H9 (cell line): ENCODE data around the gene SHH. TPM values are rescaled to one million over a fixed set of nuclear protein-coding genes. Genes with fewer than 3 reads are reported as not detected.
A peak's percentile ranks its signal among the peaks of the same experiment; 100 is the strongest.

Experiments used
- DNase-seq: peaks from one replicate; pipeline ENCODE4 v3.0.0-alpha.2; 2017
- H2AFZ ChIP-seq: one replicate; pipeline ENCODE4 v1.6.1; 2013; ENCODE audit warnings: mild to moderate bottlenecking, low read length, control low read depth, moderate library complexity
- H2AK5ac ChIP-seq: 2 replicates; pipeline ENCODE4 v1.6.1; 2013; ENCODE audit warnings: low read length, control low read depth, mixed read lengths; ENCODE audit not compliant: insufficient read length
- H2BK120ac ChIP-seq: one replicate; pipeline ENCODE4 v1.6.1; 2013; ENCODE audit warnings: low read depth, mild to moderate bottlenecking, low read length, control low read depth, inconsistent platforms; ENCODE audit not compliant: poor library complexity, severe bottlenecking
- H2BK12ac ChIP-seq: 2 replicates; pipeline ENCODE4 v1.6.1; 2013; ENCODE audit warnings: low read length, control low read depth, mixed read lengths, low read depth; ENCODE audit not compliant: insufficient read length
- H2BK15ac ChIP-seq: 2 replicates; pipeline ENCODE4 v1.6.1; 2013; ENCODE audit warnings: low read depth, low read length, control low read depth
- H2BK20ac ChIP-seq: one replicate; pipeline ENCODE4 v1.6.1; 2013; ENCODE audit warnings: low read depth, mild to moderate bottlenecking, low read length, control low read depth, inconsistent platforms; ENCODE audit not compliant: poor library complexity, severe bottlenecking
- H2BK5ac ChIP-seq: 2 replicates; pipeline ENCODE4 v1.6.1; 2013; ENCODE audit warnings: low read length, control low read depth, mixed read lengths; ENCODE audit not compliant: insufficient read length
- H3K14ac ChIP-seq: 2 replicates; pipeline ENCODE4 v1.6.1; 2013; ENCODE audit warnings: low read length, control low read depth; ENCODE audit not compliant: insufficient read depth
- H3K18ac ChIP-seq: 2 replicates; pipeline ENCODE4 v1.6.1; 2013; ENCODE audit warnings: low read depth, mild to moderate bottlenecking, mixed read lengths, low read length, control low read depth; ENCODE audit not compliant: insufficient read length
- H3K23ac ChIP-seq: 2 replicates; pipeline ENCODE4 v1.6.1; 2013; ENCODE audit warnings: low read length, control low read depth, mixed read lengths, low read depth; ENCODE audit not compliant: insufficient read length
- H3K23me2 ChIP-seq: 2 replicates; pipeline ENCODE4 v1.6.1; 2013; ENCODE audit warnings: low read depth, mild to moderate bottlenecking, mixed read lengths, low read length, control low read depth; ENCODE audit not compliant: insufficient read length, poor library complexity, severe bottlenecking
- H3K27ac ChIP-seq: 2 replicates; pipeline ENCODE4 v1.5.1; 2013; ENCODE audit warnings: low read length, control low read depth, mixed read lengths, low read depth; ENCODE audit not compliant: insufficient read length
- H3K27me3 ChIP-seq: 2 replicates; pipeline ENCODE4 v1.6.1; 2013; ENCODE audit warnings: low read length, control low read depth, inconsistent platforms; ENCODE audit not compliant: insufficient read depth
- H3K4ac ChIP-seq: 2 replicates; pipeline ENCODE4 v1.6.1; 2013; ENCODE audit warnings: low read depth, mild to moderate bottlenecking, control low read depth, inconsistent platforms, low read length, moderate library complexity
- H3K4me1 ChIP-seq: 2 replicates; pipeline ENCODE4 v1.6.1; 2013; ENCODE audit warnings: low read length, control low read depth, inconsistent platforms; ENCODE audit not compliant: insufficient read depth
- H3K4me2 ChIP-seq: 2 replicates; pipeline ENCODE4 v1.6.1; 2013; ENCODE audit warnings: low read length, control low read depth, mixed read lengths; ENCODE audit not compliant: insufficient read length, insufficient read depth
- H3K56ac ChIP-seq: 2 replicates; pipeline ENCODE4 v1.6.1; 2013; ENCODE audit warnings: low read depth, mild to moderate bottlenecking, mixed read lengths, low read length, control low read depth; ENCODE audit not compliant: insufficient read length
- H3K79me1 ChIP-seq: 2 replicates; pipeline ENCODE4 v1.6.1; 2013; ENCODE audit warnings: low read depth, mild to moderate bottlenecking, moderate library complexity, low read length, control low read depth, inconsistent platforms; ENCODE audit not compliant: insufficient read depth, poor library complexity, severe bottlenecking
- H3K79me2 ChIP-seq: 2 replicates; pipeline ENCODE4 v1.6.1; 2013; ENCODE audit warnings: low read length, control low read depth, inconsistent platforms; ENCODE audit not compliant: insufficient read depth
- H3K9ac ChIP-seq: 2 replicates; pipeline ENCODE4 v1.6.1; 2013; ENCODE audit warnings: low read length, control low read depth, mixed read lengths; ENCODE audit not compliant: insufficient read length; ENCODE audit errors: extremely low read depth
- H3K9me3 ChIP-seq: one replicate; pipeline ENCODE4 v1.6.1; 2013; ENCODE audit warnings: low read depth, low read length, inconsistent platforms; ENCODE audit not compliant: control insufficient read depth
- H3T11ph ChIP-seq: one replicate; pipeline ENCODE4 v1.6.1; 2013; ENCODE audit warnings: mild to moderate bottlenecking, low read length, control low read depth, inconsistent platforms
- H4K20me1 ChIP-seq: one replicate; pipeline ENCODE4 v1.6.1; 2013; ENCODE audit not compliant: control insufficient read depth, insufficient read length, insufficient read depth
- H4K5ac ChIP-seq: 2 replicates; pipeline ENCODE4 v1.6.1; 2013; ENCODE audit warnings: low read depth, mild to moderate bottlenecking, mixed read lengths, low read length, control low read depth; ENCODE audit not compliant: insufficient read length
- H4K8ac ChIP-seq: replicated peaks from 2 replicates; pipeline ENCODE4 v1.6.1; 2013; ENCODE audit warnings: low read length, control low read depth, mixed read lengths, low read depth; ENCODE audit not compliant: insufficient read length
- H4K91ac ChIP-seq: 2 replicates; pipeline ENCODE4 v1.6.1; 2013; ENCODE audit warnings: low read depth, mild to moderate bottlenecking, moderate library complexity, mixed read lengths, low read length, control low read depth; ENCODE audit not compliant: insufficient read length
- H3K27ac Mint-ChIP-seq, 3 experiments: 2 replicates in 2 of 3; 3 replicates in 1 of 3; pipeline ENCODE4 v1.8.0; 2020 to 2021; ENCODE audit warnings: mixed read lengths in 3 of 3, mild to moderate bottlenecking in 1 of 3, moderate library complexity in 1 of 3
- H3K27me3 Mint-ChIP-seq: 2 replicates; pipeline ENCODE4 v1.8.0; 2021; ENCODE audit warnings: low read depth, mild to moderate bottlenecking, moderate library complexity, mixed read lengths
- H3K36me3 Mint-ChIP-seq, 3 experiments: 2 replicates in 2 of 3; 3 replicates in 1 of 3; pipeline ENCODE4 v1.8.0; 2020 to 2021; ENCODE audit warnings: low read depth in 3 of 3, mixed read lengths in 3 of 3; ENCODE audit not compliant: insufficient read depth in 1 of 3
- H3K4me1 Mint-ChIP-seq, 2 experiments: 2 replicates each; pipeline ENCODE4 v1.8.0; 2020; ENCODE audit warnings: mixed read lengths in 2 of 2
- H3K4me3 Mint-ChIP-seq, 2 experiments: 2 replicates in 1 of 2; 3 replicates in 1 of 2; pipeline ENCODE4 v1.8.0; 2020 to 2021; ENCODE audit warnings: mild to moderate bottlenecking in 2 of 2, mixed read lengths in 2 of 2, moderate library complexity in 1 of 2
- H3K9me3 Mint-ChIP-seq, 2 experiments: 2 replicates in 1 of 2; 3 replicates in 1 of 2; pipeline ENCODE4 v1.8.0; 2020; ENCODE audit warnings: mild to moderate bottlenecking in 2 of 2, mixed read lengths in 2 of 2, moderate library complexity in 1 of 2
- WGBS: extraction: QIAGEN DNeasy Blood & Tissue Kit; methylation state at CpG from one replicate; pipeline ENCODE4 v1.1.7; 2013; ENCODE audit warnings: missing lambda C conversion rate, low lambda C conversion rate, mixed read lengths; ENCODE audit not compliant: insufficient read length; ENCODE audit errors: extremely low coverage; 5-methylcytosine and 5-hydroxymethylcytosine counted together
- total RNA-seq: library from RNA; stranded (reverse); gene quantifications from 2 replicates; pipeline ENCODE4 v1.2.1, GENCODE V29; 2021
- TF ChIP-seq, protein P1 (sequence below): fragments of 200-600 bp; sonication (generic); conservative IDR thresholded peaks from 3 replicates; pipeline ENCODE4 v1.8.0; 2021; ENCODE audit warnings: antibody characterized with exemption, mild to moderate bottlenecking

The SHH gene
- total RNA-seq, 1 experiment from 2014 or later = 0.07 TPM

DNA sequence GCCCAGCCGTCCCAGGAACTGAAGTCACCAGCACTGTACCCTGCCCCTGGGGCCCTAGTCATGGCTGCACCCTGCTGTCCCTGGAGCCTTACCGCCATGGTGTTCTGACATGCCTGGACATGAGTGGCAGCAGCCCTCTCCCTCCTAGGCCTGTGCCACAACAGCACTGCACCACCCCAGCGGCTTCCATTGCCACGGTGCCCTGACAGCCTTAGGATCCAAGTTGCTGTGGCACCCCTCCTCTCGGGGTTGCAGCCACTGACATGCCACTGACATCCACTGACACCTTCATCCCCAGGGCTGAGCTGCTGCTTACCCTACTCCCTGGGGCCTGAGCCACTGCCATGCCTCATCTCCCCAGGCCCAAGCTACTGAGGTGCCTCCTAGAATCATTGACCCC is 39.6 kb upstream of the SHH start:
- Histone ChIP-seq H3K4ac (no peak overlapping the region), H4K20me1 (no peaks in the 10 kb centered on the region), H3K23me2 (no peaks in the 10 kb centered on the region), H3K9ac (no peak overlapping the region), H3K23ac (no peak overlapping the region), H2BK5ac (no peak overlapping the region), H4K5ac (no peak overlapping the region), H3K27me3 (no peaks in the 10 kb centered on the region), H2AK5ac (no peak overlapping the region), H3K79me2 (no peaks in the 10 kb centered on the region), H3K79me1 (no peaks in the 10 kb centered on the region), H3K4me2 (no peak overlapping the region), H3K4me1 (no peaks in the 10 kb centered on the region), H3T11ph (no peak overlapping the region), H4K91ac (no peak overlapping the region), H3K27ac (no peak overlapping the region), H3K56ac (no peak overlapping the region), H2AFZ (no peak overlapping the region), H2BK20ac (no peak overlapping the region), H3K14ac (0 out of 2 replicates have a peak overlapping the region, but pooled peaks have one; percentile 22), H4K8ac (no peak overlapping the region), H3K9me3 (no peaks in the 10 kb centered on the region), H2BK12ac (no peak overlapping the region), H3K18ac (peak overlapping the region; percentile 38), H2BK120ac (no peak overlapping the region), H2BK15ac (no peak overlapping the region)
- Mint-ChIP-seq H3K4me1 (no peaks in the 10 kb centered on the region; a peak in 1 of 4 replicates), H3K27me3 (peaks cover 6% of the 10 kb centered on the region), H3K4me3 (no peak overlapping the region), H3K27ac (no peak overlapping the region), H3K9me3 (no peaks in the 10 kb centered on the region), H3K36me3 (no peaks in the 10 kb centered on the region)
- WGBS = no CpG with 5 or more reads among the region's 5 CpGs
- DNase-seq = peak; percentile 10
- TF ChIP-seq, protein P1, sequence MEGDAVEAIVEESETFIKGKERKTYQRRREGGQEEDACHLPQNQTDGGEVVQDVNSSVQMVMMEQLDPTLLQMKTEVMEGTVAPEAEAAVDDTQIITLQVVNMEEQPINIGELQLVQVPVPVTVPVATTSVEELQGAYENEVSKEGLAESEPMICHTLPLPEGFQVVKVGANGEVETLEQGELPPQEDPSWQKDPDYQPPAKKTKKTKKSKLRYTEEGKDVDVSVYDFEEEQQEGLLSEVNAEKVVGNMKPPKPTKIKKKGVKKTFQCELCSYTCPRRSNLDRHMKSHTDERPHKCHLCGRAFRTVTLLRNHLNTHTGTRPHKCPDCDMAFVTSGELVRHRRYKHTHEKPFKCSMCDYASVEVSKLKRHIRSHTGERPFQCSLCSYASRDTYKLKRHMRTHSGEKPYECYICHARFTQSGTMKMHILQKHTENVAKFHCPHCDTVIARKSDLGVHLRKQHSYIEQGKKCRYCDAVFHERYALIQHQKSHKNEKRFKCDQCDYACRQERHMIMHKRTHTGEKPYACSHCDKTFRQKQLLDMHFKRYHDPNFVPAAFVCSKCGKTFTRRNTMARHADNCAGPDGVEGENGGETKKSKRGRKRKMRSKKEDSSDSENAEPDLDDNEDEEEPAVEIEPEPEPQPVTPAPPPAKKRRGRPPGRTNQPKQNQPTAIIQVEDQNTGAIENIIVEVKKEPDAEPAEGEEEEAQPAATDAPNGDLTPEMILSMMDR = no peak
